GM19468 (cell line): ENCODE measurements around the gene MYH9.

Experiments used
- ATAC-seq: cut with Tn5 transposase; IDR thresholded peaks from one replicate; pipeline ENCODE4 v1.9.1; 2021; ENCODE audit warnings: mild to moderate bottlenecking, moderate library complexity, moderate number of reproducible peaks; ENCODE audit not compliant: unreplicated experiment; ENCODE audit errors: extremely low read depth

The MYH9 gene

DNA sequence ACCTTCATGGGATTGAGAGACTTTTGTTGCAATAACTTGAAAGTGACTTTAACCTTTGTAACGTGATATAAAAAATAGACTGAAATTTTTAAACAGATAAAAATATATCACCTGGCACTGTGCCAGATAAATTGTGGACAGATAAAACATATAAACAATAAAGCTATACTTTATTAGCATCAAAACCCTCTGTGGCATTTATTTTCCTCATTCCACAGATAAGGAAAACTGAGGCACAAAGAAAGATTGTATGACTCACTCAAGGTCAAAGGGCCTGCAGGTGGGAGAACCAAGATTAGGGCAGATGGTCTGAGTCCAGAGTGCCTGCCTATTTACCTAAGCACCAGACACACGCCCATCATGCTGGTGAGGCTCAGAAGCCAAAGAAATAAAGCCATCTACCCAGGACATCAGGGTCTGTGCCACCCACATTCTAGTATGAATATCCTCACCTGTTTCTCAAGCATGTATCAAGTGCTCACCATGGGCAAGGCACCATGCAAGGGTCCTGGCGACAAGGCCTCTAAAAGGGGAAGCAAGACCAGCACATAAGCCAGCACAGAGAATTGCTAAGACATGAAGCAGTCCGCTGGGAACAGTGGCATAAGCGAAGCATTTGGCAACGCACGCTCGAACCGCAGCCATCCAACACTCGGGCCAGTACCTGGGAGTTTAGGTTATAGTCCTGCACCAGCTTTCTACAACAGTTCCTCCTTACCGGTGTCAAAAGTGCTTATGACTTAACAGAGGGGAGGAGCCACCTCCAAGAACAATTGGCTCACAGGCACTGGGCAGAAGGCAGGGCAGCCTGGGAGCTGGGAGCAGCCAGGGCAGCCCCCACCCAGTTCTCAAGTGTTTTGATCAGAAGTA is 17.6 kb downstream of the MYH9 start:
- no peak for ATAC-seq

DNA sequence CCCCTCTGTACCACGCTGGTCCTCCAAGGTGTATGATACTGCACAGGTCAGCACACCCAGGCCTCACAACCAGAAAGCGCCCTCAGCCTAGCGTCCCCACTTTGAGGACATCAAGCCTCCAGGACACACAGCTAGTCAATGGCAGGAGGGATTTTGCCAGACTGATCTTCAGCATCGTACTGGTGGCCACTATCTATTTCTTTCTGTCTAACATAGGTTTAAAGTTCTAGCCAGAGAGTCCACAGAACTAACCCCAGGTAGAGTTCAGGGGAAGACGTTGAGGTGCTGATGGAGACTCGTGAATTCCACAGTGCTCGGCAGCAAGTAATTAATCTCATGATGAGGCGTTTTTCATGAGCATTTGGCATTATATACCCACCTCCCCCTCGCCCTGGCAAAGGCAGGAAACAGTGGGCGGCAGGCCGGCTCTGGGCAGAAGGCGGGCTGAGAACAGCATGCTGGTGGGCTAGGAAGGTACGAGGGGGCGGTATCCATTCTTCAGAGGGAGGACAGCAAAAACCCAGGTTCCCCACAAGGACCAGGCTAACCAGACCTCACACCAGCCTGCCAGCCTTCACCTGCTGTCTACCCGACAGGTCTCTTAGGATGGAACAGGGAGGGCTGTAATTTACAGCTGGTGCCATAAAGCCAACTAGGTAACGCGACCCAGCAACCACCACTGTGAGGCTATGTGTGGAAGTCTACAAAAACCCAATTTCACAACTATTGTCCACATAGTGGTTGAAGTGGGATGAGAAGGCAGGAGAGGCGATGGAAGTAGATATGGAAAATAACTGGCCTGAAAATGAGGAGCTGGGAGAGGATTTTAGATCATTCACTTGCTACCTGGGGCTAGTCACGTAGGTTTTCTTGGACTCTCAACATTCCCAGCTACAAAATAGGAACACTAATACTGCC is 18.5 kb downstream of the MYH9 start:
- ATAC-seq: no peak

DNA sequence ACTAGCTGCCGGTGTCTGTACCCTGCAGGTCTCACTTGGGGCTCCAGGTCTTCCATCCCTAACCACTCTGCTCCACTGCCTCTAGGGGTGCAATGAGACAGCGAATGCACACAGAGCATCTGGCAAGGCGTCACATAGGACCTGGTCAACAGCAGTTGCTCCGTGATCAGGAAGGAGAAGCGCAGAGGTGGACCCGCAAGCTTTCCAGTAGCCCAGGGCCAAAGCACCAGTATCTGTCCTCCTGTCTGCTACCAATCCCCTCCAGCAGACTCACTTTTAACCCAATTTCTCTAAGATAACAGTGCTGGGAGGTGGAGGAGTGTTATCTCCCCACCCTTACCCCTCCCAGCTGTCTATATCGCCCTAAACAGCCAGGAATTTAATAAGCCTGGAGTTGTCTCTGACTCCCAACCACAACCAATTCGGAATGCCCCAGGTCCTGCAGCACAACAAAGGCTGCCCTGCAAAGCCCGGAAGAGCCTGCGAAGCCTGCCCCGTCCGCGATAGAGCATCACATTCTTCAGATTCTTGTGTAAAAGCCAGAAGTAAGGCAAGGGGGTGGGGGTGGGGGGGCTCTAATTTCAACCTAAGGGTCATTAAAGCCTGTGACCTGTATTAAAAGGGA is 19.3 kb downstream of the MYH9 start:
- ATAC-seq: no peak

DNA sequence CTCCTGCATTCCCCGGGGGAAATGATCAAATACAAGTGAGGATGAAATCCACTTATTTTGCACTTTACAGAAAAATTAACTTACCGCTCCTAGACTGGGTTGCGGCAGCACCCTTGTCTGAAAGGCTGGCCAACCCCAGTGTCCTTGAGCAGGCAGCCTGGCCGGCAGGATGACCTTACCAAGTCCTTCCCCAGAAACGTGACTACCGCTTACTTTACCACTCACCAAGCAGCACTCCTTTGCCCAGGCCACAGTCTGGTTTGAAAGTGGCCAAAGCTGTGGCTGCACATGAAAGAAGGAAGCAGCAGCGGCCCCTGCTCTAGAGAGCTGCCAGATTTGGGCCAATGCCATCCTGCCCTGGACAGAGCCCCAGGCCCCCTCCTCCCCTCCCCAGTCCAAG is 20.3 kb downstream of the MYH9 start:
- ATAC-seq: no peak

DNA sequence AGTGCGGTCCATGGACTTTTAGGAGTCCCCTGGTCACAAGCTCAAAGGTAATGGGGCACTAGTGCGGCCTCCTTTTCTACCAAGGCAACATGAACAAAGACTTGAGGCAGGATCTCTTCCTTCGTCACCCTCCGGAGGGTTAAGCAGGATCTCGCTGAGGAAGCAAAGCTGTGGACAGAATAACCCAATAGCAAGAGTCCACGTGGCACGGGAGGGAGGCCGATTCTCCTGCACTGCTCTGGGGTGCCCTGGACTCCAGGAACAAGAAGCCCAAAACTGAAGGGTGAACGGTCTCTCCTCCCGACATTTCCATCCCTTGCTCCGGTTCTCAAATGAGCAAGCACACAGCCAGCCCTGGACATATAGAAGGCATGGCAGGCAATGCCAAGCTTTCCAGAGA is 20.7 kb downstream of the MYH9 start:
- no peak for ATAC-seq

DNA sequence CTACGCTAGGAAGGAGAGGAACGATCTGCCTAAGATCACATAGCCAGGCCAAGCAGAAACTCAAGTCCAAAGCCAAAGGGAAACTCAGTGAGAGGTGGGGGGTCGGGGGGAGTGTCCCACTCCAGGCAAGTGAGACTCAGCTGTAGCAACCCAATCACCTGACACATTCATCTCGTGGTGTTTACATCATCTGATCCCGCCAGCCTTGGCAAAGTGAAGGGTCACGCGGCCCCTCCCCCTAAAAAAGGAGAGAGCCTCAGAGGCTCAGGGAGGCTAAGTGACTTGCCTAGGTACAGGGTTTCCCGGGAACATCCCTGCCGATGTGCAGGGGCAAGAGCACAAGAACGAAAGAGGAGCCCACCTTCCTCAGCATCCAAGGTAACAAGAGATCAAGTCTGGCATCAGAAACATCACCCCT is 21.5 kb downstream of the MYH9 start:
- no peak for ATAC-seq

DNA sequence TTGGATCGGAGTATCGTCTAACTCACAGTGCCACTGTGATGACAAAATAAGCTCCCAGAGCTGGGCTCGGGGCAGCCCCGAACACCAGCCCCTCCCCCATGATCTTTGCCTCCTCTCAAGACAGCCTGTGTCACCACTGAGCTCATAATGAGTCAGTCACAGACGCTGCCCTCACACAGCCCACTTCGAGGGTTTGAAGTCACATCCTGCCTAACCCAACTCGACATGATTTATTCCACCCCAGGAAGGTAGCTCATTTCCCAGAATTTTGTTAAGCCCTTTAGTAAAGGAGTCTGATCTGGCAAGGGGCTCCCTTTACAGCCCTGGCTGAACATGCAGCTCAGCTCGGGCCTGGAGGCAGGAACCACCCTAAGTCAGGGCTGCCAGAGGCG is 22.8 kb downstream of the MYH9 start:
- no peak for ATAC-seq

DNA sequence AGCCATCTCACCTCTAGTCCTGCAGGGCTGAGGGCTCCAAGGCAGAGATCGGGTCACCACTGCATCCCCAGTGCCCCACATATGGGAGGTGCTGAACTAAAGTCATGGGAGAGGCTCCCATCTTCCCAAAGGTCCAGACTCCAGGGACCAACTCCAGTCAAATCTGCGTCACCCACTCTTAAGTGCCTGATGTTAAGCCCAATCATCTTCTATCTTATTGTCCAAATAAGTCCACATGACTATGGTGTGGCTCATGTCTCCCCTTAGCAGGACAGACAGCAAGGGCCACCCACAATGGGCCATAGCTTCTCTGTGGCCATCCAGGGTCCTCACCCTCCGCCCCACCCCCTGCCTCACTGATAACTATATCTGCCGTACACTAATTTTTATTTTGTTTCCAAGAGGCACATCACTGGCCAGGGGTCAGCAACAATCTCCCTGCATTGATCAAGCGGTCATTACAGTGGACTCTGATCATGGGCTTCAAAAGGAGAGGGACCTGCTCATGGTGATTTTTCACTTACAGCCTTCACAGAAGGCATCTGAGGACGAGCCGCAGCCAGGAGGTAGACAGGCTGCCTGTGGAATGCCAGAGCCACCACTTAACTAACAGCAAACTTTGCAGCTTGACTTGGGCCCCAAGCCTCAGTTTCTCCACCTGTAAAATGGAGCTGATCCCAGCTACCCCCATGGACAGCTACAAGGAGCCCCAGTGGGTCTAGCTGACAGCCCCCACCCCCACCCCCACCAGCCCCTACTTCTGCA is 23.3 kb downstream of the MYH9 start:
- no peak for ATAC-seq

DNA sequence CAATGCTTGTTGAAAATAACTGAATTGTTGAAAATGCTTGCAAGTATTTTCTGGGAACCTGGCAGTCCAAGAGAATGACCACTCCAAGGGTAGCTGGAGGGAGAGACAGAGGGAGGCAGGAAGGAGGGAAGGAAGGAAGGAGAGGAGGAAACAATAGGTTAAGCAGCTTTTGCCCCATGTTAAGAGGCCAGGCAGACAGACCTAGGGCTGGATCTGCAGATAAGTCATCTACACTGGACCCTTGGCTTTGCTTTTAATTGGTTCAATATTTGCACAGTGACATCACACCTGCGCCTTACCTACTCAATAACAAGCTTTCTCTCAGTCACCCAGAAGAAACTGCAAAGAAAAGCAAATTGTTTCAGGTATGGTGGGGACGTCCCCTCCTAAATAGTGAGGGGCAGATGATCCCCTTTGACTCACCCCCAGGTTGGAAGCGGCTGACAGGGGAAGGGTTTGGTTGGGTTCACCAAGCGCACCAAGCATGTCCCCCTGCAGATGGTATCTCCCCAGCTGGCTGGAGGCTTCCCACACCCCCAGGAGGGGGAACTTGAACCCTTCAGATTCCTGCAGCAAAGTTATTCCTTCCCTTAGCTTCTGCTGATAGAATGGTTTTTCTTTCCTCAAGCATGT is 24.3 kb downstream of the MYH9 start:
- ATAC-seq: no peak

DNA sequence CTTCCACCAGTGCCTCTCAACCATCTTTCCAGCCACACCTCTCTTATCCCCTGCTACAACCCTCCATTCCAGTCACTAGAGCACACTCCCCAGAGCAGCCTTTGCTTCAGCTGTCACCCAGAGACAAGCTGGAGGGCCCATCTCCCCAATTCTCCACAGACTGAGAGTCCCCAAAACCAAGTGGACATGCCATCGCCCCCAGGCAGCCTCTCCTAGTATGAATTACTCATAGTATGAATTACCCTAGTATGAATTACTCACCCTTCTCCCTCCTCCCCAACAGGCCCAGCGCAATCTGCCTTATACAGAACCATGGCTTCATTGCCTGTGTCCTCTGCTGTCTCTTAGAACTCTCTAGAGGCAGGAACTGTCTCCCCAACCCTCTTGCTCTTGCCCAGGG is 24.8 kb downstream of the MYH9 start:
- ATAC-seq: no peak

DNA sequence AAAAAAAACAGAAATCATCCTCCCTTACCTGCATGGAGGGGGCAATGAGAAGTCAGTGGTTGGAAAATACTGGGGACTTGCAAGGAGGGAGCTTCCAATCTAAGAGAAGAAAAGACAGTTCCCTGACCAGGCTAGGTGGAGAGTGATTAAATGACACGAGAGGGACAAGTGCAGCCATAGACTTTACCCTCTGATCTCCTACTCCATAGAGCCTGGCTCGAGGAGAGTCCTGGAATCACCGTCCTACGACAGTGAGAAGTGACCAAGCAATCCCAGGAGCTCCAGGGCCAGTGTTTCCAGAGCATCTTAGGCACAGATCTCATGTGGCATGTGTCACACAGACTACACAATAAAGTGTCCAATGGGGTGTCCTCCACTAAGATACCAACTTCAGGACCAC is 25.7 kb downstream of the MYH9 start:
- ATAC-seq: no peak

DNA sequence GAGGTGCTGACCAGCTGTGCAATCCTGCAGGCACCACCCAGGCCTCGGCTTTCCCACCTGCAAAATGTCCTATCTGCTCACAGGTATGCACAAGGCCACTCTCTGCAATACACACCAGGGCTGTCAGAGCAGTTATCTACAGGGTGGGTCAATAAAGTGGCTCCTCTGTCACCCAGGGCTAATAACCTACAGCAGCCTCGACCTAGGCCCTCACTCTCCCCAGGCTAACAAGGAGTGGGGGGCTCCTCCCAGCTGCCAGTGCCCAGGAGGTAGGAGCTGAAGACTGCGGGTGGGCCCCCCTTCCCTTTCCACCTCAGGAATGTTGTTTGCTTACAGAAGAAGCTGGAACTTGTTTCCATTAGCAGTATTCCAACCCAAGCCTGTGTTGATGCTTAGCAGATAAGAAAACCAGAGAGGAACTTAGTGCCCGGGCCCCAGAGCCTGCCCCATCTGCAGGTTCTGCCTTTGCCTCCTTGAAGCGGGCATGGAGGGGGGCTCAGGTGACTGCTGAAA is 26.8 kb downstream of the MYH9 start:
- ATAC-seq: no peak

DNA sequence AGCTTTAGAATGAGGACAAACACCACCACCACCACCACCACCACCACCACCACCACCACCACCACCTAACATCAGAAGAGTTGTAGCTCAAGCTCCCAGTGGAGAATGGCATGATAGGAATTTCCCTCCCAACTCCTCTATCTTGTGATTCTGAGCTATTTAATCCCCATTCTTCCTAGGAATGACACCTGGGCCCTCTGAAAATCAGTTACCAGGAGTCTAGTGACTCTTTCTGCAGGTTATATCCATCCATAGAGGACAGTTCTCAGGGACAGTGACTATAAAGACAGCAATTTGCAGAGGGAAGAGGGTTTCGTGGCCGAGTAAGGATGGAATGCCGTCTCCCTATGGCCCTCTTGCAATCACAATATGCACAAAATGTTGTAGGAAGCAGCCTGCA is 27.8 kb downstream of the MYH9 start:
- ATAC-seq: no peak

DNA sequence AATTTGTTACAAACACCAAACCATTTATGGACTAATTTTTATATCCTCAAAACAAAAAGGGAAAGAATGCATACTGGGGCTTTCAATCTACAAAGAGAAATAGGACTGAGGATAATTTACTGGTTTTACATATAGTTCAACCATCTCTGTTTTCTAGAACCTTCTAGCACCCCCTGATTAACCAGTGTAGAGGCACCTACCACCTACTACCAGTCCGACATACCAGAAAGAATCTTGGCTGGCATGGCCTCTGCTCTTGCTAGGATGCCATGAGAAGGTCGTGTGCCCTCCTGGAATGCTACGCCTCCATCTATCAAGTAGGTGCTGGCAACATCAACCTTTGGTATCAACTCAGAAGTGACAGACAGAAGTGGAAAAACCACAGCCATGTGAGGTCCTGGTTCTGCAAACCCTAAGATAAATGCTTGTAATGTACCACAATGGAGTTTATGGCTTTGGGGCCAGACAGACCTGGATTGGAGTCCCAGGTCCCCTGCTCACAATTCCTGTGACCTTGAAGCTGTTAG is 28.2 kb downstream of the MYH9 start:
- no peak for ATAC-seq

DNA sequence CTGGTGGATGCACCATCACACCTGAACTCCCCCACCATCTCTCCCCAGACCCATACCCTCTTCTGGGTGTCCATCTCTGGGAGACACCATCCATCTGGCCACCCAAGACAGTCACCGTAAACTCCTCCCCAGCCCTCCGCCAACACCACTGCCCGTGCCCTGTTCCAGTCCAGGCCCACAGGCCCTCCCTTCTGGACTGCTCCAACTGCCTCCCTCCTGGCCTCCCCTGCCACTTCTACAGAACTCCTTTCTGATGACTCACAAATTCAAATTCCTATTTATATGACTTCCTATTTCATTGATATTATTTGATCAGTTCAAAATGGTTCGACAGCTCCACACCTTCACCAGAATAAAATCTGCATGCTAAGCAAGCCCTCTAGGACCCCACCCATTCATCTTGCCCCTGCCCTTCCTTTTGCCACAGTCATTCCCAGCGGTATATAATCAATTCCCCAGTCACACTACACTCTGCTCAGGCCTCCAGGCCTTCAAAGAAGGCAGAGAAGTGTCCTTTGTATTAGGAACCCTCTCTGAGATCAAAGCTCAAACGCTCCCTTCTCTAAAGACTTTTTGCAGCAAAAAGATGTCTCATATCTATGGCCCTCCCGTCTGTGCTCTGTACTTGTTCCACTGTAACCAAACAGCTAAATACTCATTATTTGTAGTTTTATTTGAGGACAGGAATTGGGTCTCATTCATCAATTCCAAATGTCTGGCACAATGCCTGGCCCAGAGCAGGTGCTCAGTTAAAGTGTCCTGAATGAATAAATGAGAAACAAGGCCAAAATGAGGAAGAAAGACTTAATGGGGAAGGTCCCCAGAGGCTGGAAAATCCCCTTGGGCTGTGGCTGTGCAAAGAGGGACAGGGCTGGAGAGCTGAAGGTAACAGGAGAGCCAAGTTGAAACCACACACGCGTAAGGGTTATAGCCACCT is 29.0 kb downstream of the MYH9 start:
- ATAC-seq: no peak

DNA sequence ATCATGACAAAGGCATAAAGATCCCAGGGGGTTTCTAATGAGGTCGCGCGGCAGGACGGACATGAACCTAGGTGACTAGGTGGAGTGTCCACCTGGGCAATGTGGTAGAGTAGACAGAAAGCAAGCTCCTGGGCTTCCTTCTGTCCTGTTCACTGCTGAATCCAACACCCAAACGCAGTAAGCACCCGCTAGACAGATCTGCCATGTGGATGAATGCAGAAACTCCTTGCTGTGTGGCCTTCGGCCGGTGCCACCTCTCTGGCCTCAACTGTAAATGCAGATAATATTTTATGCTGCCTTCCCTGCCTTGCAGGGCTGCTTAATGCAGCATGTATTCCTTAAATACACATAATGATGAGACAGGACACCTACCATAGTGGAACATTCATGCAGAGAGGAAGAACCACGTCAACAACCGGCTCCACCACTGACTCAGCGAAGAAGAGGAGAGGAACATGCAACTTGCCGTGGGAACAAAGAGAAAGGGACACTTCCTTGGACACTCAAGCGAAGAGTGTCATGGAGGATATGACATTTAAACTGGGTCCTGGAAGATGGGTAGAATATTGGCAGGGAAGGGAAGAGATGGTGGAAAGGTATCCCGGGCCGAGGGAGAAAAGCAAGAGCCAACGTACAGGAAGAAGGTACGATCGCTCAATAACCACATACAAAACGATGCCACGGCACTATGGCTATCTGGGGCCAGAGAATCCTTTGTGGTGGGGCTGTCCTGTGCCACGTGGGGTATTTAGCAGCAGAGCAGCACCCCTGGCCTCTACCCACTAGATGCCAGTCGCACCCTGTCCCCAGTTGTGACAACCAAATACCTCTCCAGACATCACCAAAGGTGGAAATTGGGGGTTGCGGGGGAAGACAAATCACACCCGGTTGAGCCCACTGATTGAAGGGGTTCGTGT is 30.8 kb downstream of the MYH9 start:
- no peak for ATAC-seq

DNA sequence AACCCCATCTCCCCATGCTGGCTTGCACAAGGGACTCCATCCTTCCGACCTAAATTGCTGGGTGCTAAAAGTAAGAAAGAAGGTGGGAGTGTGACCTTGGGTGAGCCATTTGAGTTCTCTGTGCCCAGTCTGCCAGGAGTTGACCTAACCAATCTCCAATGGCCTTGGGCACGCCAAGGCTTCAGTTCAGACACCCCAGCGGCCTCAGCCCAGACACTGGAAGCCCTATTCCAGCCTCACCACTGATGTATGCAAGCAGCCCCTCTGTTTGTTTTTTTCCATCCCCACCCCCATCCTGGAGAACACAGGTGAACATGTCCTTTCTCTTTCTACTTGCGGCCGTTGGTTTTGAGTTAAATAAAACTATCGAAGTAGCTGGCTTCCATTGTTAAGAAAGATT is 31.9 kb downstream of the MYH9 start:
- no peak for ATAC-seq
